A673 (cell line): Measurements from ENCODE around the gene PRSS53.

Experiments used
- CTCF ChIP-seq: fragments of 300-800, 200-600 bp; sonication (generic); conservative IDR thresholded peaks from 2 replicates; pipeline ENCODE4 v1.5.1; 2017; ENCODE audit warnings: low read depth, mild to moderate bottlenecking, antibody characterized with exemption, low read length, moderate library complexity, mixed read lengths
- EZH2 ChIP-seq: fragments of 200-600 bp; sonication (generic); IDR thresholded peaks from 2 replicates; pipeline ENCODE4 v1.6.1; 2017; ENCODE audit warnings: borderline replicate concordance, low read depth, mild to moderate bottlenecking, mixed read lengths, antibody characterized with exemption, low read length; ENCODE audit not compliant: poor library complexity, severe bottlenecking

DNA sequence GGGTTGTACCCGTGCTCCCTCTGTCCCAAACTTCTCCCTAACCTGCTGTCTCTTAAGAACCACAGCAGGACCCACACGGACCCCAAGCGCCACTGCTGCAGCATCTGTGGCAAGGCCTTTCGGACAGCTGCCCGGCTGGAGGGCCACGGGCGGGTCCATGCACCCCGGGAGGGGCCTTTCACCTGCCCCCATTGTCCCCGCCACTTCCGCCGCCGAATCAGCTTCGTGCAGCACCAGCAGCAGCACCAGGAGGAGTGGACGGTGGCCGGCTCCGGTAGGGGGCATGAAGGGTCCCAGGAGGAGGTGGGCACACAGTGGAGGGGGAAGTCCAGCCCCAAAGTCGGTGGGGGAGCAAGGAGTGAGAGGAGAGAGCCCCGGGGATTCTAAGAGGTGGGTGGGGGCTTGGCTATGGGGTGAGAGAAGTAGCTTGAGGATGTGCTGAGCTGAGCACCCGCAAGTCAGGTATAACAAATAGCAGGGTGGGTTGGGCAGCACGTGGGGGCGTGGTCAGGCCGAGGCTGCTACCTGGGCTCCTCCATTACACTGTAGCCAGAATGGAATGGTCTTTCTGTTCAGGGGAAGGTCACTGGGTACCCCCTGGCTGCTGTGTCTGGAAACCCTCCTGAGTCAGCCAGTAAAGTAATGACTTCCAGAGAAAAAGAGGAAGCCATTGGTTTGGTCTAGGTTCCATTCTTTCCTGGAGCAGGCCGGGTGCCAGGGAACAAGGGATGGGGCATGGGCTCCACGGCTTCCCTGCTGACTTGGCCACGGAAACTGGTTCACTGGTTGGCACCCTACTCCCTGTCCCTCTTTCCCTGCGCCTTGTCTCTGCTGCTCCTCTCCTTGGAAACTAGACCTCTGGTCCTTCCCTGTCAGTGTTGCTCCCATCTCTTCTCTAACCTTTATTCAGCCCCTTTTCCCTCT is 7.1 kb downstream of the PRSS53 start:
- TF ChIP-seq CTCF (no peak), EZH2 (no peak)
